GM10266 (cell line): Measurements from ENCODE around the gene PGM1.

ENCODE experiments used
- DNase-seq: peaks from one replicate; pipeline ENCODE4 v3.0.0; 2012; ENCODE audit errors: extremely low spot score
- CTCF ChIP-seq: IDR thresholded peaks from 2 replicates; pipeline ENCODE4 v1.5.1; 2012; ENCODE audit warnings: mild to moderate bottlenecking, low read depth; ENCODE audit not compliant: control insufficient read depth, insufficient read depth; ENCODE audit errors: missing control alignments

The PGM1 gene

DNA sequence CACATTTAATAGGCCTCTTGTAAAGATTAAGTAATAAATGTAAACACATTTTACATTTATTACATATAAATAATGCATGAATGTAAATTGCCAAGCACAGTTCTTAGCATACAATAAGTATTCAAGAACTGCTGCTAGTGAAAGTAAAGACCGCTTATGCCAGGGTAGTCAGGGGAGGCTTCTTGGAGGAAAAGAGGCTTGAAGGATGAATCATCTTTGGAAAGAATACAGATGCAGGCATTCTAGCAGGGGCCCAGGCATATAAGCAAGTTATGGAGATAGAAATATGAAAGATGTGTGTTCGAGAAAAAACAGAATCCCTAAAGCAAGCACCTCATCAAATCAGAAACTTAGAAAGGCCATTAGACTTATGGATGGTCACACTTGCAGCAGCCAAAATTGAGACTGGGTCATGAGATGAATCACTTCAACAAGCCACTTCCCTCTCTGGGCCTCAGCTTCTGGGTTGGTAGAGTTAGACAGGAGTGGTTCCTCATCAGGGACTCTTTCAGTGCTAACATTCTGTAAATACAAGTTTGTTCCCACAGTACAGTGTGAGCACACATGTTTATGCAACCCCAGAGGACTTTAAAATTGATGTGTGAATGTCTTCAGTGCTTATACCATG is 100.8 kb downstream of the PGM1 start:
- TF ChIP-seq CTCF = no peak
- DNase-seq = peak; percentile 13

GRCh38 chr1:63698001-63698838 is 105.0 kb downstream of the PGM1 start:
- TF ChIP-seq CTCF = no peak
- no peak for DNase-seq

DNA sequence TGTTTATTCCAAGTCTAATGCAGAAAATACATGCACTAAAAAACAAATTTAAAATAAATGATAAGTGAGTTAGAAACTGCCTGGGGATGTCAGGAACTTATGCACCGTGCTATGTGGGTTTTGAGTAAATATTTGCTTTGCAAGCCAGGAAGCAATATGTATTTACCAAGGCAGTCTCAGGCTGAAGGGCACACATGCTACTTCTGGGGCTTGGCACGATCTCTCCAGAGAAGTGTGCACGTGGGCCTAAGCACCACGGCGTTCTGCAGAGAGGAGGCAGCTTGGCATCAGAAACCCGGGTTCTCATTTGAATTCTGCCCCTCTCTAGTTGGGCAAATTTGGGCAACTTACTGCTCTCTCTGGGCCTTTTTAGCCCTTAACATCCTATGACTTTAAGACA is 108.0 kb downstream of the PGM1 start:
- no peak for DNase-seq
- TF ChIP-seq CTCF = no peak

GRCh38 chr1:63703701-63704107 is 110.5 kb downstream of the PGM1 start:
- no peak for DNase-seq
- no peak for TF ChIP-seq CTCF

DNA sequence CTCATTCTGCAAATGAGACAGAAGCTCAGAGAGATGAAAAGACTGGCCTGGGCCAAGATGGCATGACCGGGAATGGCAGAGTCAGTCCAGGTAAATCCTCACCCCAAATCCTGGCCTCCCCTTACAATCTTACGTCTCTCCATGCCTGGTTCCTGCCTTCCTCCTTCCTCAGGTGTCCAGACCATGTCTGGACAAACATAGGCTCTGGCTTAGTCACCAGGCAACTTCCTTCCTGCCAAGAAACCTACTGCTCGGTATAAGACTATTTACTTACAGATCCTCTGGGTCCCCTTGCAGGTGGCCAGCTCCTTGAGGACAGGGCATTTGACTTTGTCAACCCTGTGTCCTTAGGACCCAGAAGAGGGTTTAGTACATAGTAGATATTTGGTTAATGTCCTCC is 111.2 kb downstream of the PGM1 start:
- no peak for TF ChIP-seq CTCF
- DNase-seq = no peak

GRCh38 chr1:63705078-63705477 is 111.9 kb downstream of the PGM1 start:
- no peak for DNase-seq
- TF ChIP-seq CTCF = no peak

DNA sequence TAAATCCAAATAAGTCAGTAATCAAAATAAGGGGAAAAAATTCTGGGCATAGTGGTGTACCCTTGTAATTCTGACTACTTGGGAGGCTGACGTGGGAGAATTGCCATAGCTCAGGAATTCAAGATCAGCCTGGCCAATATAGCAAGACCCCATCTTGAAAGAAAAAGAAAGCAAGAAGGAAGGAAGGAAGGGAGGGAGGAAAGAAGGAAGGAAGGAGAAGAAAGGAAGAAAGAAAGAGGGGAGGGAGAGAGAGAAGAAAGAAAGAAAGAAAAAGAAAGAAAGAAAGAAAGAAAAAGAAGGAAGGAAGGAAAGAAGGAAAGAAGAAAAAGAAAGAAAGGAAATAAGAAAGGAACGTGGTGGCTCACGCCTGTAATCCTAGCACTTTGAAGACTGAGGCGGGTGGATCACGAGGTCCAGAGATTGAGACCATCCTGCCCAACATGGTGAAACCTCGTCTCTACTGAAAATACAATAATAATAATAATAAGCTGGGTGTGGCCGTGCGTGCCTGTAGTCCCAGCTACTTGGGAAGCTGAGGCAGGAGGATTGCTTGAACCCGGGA is 116.1 kb downstream of the PGM1 start:
- TF ChIP-seq CTCF = no peak
- no peak for DNase-seq
